ENCODE data around the gene ZNF747. TPM values are rescaled to one million over a fixed set of nuclear protein-coding genes. Genes with fewer than 3 reads are reported as not detected.

ZNF747 gene
- total RNA-seq, 1 experiment from 2014 or later: 8.9 TPM

DNA sequence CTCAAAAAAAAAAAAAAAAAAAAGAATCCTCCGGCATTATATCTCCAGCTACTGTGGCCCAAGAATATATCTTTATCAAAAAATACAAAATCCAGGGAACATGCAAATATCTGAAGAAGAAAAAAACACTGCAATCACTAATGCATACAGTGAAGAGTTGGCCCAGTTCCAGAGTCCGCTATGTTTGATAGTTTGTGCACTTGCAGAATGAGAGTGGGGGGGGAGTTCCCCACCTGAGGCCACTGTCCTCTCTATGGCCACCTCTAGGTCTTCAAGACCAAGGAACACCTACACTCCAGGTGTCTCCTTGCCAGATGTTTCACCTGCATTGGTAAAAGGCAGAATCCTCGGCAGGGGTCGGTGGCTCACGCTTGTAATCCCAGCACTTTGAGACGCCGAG is 46.8 kb upstream of the ZNF747 start:
- H3K79me2 ChIP-seq (ENCODE audit: low read length): peaks cover 35% of the 10 kb centered on the region
- DNase-seq (no peak), ATAC-seq (no peak)
- no peaks in the 10 kb centered on the region for H3K9me2 ChIP-seq (replicated peaks; ENCODE audit: low read length)
- no peak overlapping the region for H3K27ac ChIP-seq (ENCODE audit: low read length)
- peaks cover 9% of the 10 kb centered on the region; the same call in 1 of the 2 replicates for H3K4me1 ChIP-seq (ENCODE audit: insufficient read depth, low read length)
- H3K9me3 ChIP-seq (ENCODE audit: low read length): no peaks in the 10 kb centered on the region
- ChIA-PET CTCF (no interaction called here), POLR2A (ENCODE audit: unreplicated experiment) (no interaction called here)
- no peak overlapping the region for H3K4me2 ChIP-seq (ENCODE audit: low read length)
- intact Hi-C loops (cut with micrococcal nuclease): no loop called here
- H3K9ac ChIP-seq (ENCODE audit: low read length): no peak overlapping the region
- H3K27me3 ChIP-seq (ENCODE audit: low read length): no peaks in the 10 kb centered on the region
- no peak overlapping the region for H2AFZ ChIP-seq (ENCODE audit: low read length)
- H4K20me1 ChIP-seq (ENCODE audit: low read length): no peaks in the 10 kb centered on the region
- no TSS peak for BruUV-seq (replicated peaks)
- H3K36me3 ChIP-seq (ENCODE audit: low read depth, low read length): peaks cover 6% of the 10 kb centered on the region; the same call in 1 of the 2 replicates
- TF ChIP-seq EZH2 (IDR thresholded peaks at IDR 0.05; ENCODE audit: low read length, unreplicated experiment) (no peak), EZH2phosphoT487 (IDR thresholded peaks at IDR 0.05; ENCODE audit: borderline replicate concordance, low read length) (no peak)
- TF ChIP-seq, protein P1, sequence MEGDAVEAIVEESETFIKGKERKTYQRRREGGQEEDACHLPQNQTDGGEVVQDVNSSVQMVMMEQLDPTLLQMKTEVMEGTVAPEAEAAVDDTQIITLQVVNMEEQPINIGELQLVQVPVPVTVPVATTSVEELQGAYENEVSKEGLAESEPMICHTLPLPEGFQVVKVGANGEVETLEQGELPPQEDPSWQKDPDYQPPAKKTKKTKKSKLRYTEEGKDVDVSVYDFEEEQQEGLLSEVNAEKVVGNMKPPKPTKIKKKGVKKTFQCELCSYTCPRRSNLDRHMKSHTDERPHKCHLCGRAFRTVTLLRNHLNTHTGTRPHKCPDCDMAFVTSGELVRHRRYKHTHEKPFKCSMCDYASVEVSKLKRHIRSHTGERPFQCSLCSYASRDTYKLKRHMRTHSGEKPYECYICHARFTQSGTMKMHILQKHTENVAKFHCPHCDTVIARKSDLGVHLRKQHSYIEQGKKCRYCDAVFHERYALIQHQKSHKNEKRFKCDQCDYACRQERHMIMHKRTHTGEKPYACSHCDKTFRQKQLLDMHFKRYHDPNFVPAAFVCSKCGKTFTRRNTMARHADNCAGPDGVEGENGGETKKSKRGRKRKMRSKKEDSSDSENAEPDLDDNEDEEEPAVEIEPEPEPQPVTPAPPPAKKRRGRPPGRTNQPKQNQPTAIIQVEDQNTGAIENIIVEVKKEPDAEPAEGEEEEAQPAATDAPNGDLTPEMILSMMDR (conservative IDR thresholded peaks at IDR 0.05; ENCODE audit: low read depth, low read length): no peak
- no peak overlapping the region for H3K4me3 ChIP-seq (ENCODE audit: low read length)
- H3F3A ChIP-seq (ENCODE audit: low read length, unreplicated experiment): no peaks in the 10 kb centered on the region

DNA sequence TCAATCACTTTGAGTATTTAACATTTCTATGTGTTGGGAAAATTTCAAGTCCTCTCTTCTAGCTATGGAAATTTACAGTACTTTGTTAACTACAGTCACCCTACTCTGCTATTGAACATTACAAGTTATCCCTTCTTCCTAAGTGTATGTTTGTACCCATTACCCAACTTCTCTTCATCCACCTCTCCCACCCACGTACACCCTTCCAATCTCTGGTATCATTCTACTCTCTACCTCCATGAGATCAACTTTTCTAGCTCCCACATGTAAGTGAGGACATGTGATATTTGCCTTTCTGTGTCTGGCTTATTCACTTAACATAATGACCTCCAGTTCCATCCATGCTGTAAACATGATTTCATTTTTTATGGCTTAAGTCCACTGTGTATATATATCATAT is 40.0 kb upstream of the ZNF747 start:
- H3K4me3 ChIP-seq (ENCODE audit: low read length): no peak overlapping the region
- ATAC-seq (no peak), DNase-seq (no peak)
- H3K4me1 ChIP-seq (ENCODE audit: insufficient read depth, low read length): peaks cover 9% of the 10 kb centered on the region; the same call in 1 of the 2 replicates
- no peaks in the 10 kb centered on the region for H3F3A ChIP-seq (ENCODE audit: low read length, unreplicated experiment)
- no peaks in the 10 kb centered on the region for H4K20me1 ChIP-seq (ENCODE audit: low read length)
- H3K27me3 ChIP-seq (ENCODE audit: low read length): no peaks in the 10 kb centered on the region
- no peak overlapping the region for H3K27ac ChIP-seq (ENCODE audit: low read length)
- ChIA-PET POLR2A (ENCODE audit: unreplicated experiment) (interaction anchor here (0.6 kb wide), 2 partner anchors 16 to 204 kb away, joined by 3 to 5 read pairs; no protein-coding TSS in a partner anchor), CTCF (no interaction called here)
- intact Hi-C loops (cut with micrococcal nuclease): loop anchor here (10.0 kb wide), 1 partner anchor 60 kb away; no protein-coding TSS in a partner anchor
- no peak overlapping the region for H2AFZ ChIP-seq (ENCODE audit: low read length)
- H3K9me3 ChIP-seq (ENCODE audit: low read length): no peaks in the 10 kb centered on the region
- H3K9ac ChIP-seq (ENCODE audit: low read length): no peak overlapping the region
- 0 out of 2 replicates have a peak, but pooled peaks cover 2% of the 10 kb centered on the region for H3K36me3 ChIP-seq (ENCODE audit: low read depth, low read length)
- BruUV-seq (replicated peaks): no TSS peak
- H3K4me2 ChIP-seq (ENCODE audit: low read length): no peak overlapping the region
- no peaks in the 10 kb centered on the region for H3K9me2 ChIP-seq (replicated peaks; ENCODE audit: low read length)
- H3K79me2 ChIP-seq (ENCODE audit: low read length): peaks cover 7% of the 10 kb centered on the region; the same call in 1 of the 2 replicates
- TF ChIP-seq, protein P1 (conservative IDR thresholded peaks at IDR 0.05; ENCODE audit: low read depth, low read length): no peak
- no peak for TF ChIP-seq EZH2 (IDR thresholded peaks at IDR 0.05; ENCODE audit: low read length, unreplicated experiment)
- TF ChIP-seq EZH2phosphoT487 (IDR thresholded peaks at IDR 0.05; ENCODE audit: borderline replicate concordance, low read length): no peak
